ENCODE measurements around the gene ADD1. TPM values are rescaled to one million over a fixed set of nuclear protein-coding genes. Genes with fewer than 3 reads are reported as not detected.
A peak's percentile ranks its signal among the peaks of the same experiment; 100 is the strongest.
"Not testable (repeated sequence)": the region's sequence is repeated elsewhere in the genome, so short reads cannot be mapped to it uniquely, and the experiment has no call there.

Gene ADD1
- total RNA-seq, 4 donors from 2014 or later, result 290 to 470 (median 372) TPM

GRCh38 chr4:2936773-2937145 is 93.1 kb downstream of the ADD1 start:
- no peaks in the 10 kb centered on the region for H3K9me3 ChIP-seq
- TF ChIP-seq POLR2A (IDR thresholded peaks at IDR 0.05) (no peak), CTCF (IDR thresholded peaks at IDR 0.05) (no peak)
- H3K4me1 ChIP-seq, result peaks cover 0 to 37% (median 27%) of the 10 kb centered on the region in 4 donors
- H3K36me3 ChIP-seq, result peaks cover 0 to 43% (median 0%) of the 10 kb centered on the region in 3 donors
- peak in 2 of 3 donors; percentile 45 to 48 for DNase-seq
- no peak overlapping the region for H3K4me3 ChIP-seq
- no peaks in the 10 kb centered on the region for H3K27me3 ChIP-seq
- peak overlapping the region in 1 of 4 donors; percentile 89 for H3K27ac ChIP-seq

GRCh38 chr4:2937146-2937857 is 93.7 kb downstream of the ADD1 start:
- Histone ChIP-seq H3K36me3 (peaks cover 0 to 48% (median 0%) of the 10 kb centered on the region in 3 donors), H3K4me1 (peaks cover 0 to 33% (median 22%) of the 10 kb centered on the region in 4 donors), H3K9me3 (no peaks in the 10 kb centered on the region), H3K27ac (peak overlapping the region in 1 of 4 donors; percentile 89), H3K4me3 (no peak overlapping the region), H3K27me3 (no peaks in the 10 kb centered on the region)
- TF ChIP-seq CTCF (IDR thresholded peaks at IDR 0.05) (no peak), POLR2A (IDR thresholded peaks at IDR 0.05) (no peak)
- peak in 2 of 3 donors; percentile 47 to 51 for DNase-seq

GRCh38 chr4:2937986-2938385 is 94.3 kb downstream of the ADD1 start:
- no peaks in the 10 kb centered on the region for H3K27me3 ChIP-seq

GRCh38 chr4:2938411-2938810 is 94.8 kb downstream of the ADD1 start:
- H3K4me3 ChIP-seq, H3K27ac ChIP-seq, H3K27me3 ChIP-seq, H3K9me3 ChIP-seq: not testable (repeated sequence)
- Histone ChIP-seq H3K36me3 (peaks cover 0 to 59% (median 0%) of the 10 kb centered on the region in 3 donors), H3K4me1 (peaks cover 0 to 35% (median 12%) of the 10 kb centered on the region in 4 donors)
- peak in 1 of 3 donors; percentile 22 for DNase-seq

More at GRCh38 chr4:2937986-2938385, 94.3 kb downstream of the ADD1 start:
- no peak overlapping the region for H3K4me3 ChIP-seq
- H3K36me3 ChIP-seq, result peaks cover 0 to 54% (median 0%) of the 10 kb centered on the region in 3 donors
- no peak for TF ChIP-seq CTCF (IDR thresholded peaks at IDR 0.05)
- TF ChIP-seq POLR2A (IDR thresholded peaks at IDR 0.05), result no peak
- H3K4me1 ChIP-seq, result peaks cover 0 to 34% (median 16%) of the 10 kb centered on the region in 4 donors
- no peaks in the 10 kb centered on the region for H3K9me3 ChIP-seq
- H3K27ac ChIP-seq, result no peak overlapping the region
- peak in 2 of 3 donors; percentile 24 to 35 for DNase-seq

GRCh38 chr4:2938906-2939305 is 95.3 kb downstream of the ADD1 start:
- peak in 2 of 3 donors; percentile 30 to 32 for DNase-seq
- no peak overlapping the region for H3K4me3 ChIP-seq
- H3K36me3 ChIP-seq, result peaks cover 0 to 64% (median 0%) of the 10 kb centered on the region in 3 donors
- no peak for TF ChIP-seq POLR2A (IDR thresholded peaks at IDR 0.05)
- no peak for TF ChIP-seq CTCF (IDR thresholded peaks at IDR 0.05)
- no peaks in the 10 kb centered on the region for H3K27me3 ChIP-seq
- H3K4me1 ChIP-seq, result peaks cover 0 to 30% (median 8%) of the 10 kb centered on the region in 4 donors
- H3K9me3 ChIP-seq, result no peaks in the 10 kb centered on the region
- H3K27ac ChIP-seq, result no peak overlapping the region
